Stimulated activated CD8-positive, alpha-beta memory T cell treated with anti-CD3 and anti-CD28 coated beads, Interleukin-2, amount 100 ng/mL, for 48 hours (primary cell): ENCODE measurements around the gene PPP1R1C.

Experiments used
- DNase-seq, 2 donors: peaks; one replicate each; pipeline ENCODE4 v3.0.0-alpha.2; 2020; ENCODE audit warnings: low read depth in 2 of 2

The PPP1R1C gene

GRCh38 chr2:181971032-181971431 lies 14.6 kb upstream of the PPP1R1C start:
- no peak for DNase-seq

DNA sequence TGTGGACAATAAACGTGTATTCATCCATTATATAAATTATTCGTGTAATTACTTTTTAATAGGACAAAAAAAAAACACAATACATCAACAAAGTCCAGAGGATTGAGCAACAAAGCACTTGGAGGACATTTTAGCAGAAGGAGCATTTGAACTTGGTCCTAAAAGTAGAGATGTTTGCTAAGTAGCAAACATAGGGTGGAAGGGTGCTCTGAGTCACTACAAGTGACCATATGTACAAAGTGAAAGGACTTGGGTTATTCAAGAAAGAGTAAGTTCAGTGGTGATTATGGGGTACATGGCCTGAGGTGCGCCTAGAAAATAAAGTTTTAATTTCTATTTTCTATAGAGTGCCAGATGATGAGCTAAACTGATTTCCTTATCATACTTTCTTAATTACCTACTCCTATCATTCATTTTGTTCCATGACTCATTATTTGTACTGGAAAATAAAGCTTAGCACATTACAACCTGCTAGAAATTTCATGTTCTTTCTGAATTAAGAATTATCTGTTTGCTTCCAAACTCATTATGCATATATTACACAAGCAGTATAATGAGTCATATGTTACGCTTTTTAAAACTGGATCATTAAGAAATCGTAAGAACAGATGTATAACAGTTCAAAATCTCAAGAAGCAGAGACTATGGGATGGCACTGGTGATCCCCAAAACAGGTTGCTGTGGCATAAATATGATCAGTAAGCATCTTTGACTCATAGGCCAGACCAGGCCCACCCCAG lies 13.1 kb upstream of the PPP1R1C start:
- DNase-seq, result no peak

GRCh38 chr2:181973171-181973783 lies 12.4 kb upstream of the PPP1R1C start:
- DNase-seq, result no peak

- no peak for DNase-seq
Measured at GRCh38 chr2:181977661-181978350, 7.8 kb upstream of the PPP1R1C start.

DNA sequence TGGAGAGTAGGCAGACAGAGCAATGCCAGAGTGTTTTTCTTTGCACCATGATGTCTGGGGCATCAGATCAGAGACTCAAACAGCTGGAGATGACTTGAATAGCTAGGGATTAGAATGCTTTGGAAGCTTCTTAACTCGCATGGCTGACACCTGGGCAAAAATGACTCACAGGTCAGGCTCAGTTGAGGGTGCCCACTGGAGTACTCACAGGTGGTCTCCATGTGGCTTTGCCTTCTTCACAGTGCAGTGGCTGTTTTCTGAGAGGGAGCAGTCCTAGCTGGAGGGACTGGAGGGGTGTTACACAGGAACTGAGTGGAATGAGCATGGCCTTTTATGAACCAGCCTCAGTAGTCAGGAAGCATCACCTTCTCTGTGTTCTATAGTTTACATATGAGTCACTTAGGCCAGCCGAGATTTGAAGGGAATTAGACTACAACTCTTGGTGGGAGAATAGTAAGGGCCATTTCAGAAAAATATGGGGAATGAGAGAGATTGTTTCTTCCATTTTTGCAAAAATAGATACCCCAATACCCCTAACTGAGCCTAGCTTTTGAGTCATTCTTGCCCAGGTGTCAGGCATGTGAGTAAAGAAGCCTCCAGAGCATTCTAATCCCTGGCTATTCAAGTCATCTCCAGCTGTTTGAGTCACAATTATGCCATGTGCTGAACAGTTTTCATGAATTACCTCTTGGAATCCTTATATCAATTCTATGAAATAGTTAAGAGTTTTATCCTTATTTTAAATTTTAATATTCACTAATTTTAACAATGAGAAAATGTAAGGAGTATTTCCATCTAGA lies 7.1 kb upstream of the PPP1R1C start:
- no peak for DNase-seq

- DNase-seq, result no peak
Measured at GRCh38 chr2:181984060-181984459, 1.6 kb upstream of the PPP1R1C start.

DNA sequence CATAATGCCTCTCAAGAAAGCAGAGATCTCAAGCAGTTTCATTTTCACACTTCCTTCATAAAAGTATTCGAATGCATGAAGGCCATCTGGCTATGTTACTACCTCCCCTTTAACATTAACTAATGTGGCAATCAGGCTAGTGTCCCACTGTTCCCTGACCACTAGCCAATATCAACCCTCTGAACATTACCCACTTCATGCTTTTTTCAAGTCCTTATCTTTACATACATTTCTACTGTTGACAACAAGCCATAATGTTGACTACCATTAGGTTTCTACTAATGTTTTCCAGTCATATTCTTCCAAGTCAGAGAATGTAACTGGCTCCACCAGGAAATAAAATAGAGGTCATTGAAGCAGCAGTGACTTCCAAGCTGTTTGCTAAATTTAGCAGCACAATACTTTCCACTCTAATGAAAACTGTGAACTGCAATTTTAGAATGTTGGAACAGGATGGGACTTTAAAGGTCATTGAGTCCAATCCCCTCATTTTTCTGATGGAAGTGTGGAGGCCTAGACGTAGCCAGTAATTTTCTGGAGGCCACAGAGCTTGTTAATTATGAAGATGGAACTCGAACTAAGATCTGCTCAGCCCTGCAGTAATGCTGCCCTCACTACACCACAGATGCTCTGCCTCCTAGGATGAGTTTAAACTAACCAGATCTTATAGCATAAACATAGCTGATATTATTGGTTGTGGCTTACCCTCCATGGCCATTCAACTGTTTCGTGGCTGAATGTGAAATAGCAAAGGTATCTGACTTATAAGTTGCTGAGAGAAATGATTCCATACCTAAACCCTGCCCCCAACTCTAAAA lies 630 bp upstream of the PPP1R1C start:
- no peak for DNase-seq

GRCh38 chr2:181988154-181988924 lies 2.7 kb downstream of the PPP1R1C start:
- no peak for DNase-seq

GRCh38 chr2:181989099-181989498 lies 3.4 kb downstream of the PPP1R1C start:
- DNase-seq, result no peak

DNA sequence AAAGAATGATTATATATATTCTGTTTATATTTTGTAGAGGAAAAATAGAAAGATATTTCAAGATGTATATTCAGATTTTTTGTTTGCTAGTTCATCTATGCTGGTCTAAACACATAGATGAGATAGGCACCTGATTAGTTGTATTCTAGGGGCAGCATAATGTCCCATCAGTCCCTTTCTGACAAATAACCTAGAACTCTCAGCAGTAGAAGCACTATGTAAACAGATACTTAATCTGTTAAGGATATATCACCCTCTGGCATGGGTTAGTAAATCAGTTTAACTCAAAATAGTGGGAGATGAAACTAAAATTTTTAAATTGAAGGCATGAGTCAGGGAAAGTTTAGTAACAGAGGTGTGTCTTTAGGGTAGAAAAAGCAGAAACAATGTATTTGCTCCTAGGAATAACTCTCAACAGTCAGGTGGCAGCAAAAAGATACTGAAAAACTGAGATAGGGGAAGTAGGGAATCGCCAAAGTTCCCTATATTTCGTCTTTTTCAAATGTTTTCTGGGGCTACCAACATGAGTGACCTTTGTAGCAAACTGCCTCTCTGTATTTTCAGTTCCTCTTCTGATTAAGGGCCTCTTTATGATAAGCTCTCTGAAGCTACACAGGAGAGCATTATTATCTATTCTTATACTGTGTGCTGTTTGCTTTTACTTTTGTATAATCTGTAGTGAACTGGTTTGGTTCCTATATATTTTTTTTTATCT lies 5.7 kb downstream of the PPP1R1C start:
- no peak for DNase-seq

DNA sequence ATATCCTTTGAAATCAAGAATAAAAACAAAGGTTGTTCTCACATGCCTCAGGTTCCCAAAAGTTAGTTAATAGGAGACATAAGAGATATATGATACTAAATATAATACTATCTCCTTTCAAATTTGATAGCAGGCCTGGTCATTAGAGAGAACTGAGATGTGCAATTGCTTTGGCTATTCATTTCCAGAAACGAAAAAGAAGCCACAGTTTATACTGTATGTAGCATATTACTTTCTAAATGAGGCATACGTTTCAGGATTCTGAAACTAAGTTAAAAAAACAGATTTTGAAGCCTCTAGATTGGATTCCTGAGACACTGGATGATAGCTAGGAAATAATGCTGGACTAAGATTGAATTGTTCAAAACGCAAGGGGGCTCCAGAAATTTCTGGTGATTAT lies 7.1 kb downstream of the PPP1R1C start:
- no peak for DNase-seq

DNA sequence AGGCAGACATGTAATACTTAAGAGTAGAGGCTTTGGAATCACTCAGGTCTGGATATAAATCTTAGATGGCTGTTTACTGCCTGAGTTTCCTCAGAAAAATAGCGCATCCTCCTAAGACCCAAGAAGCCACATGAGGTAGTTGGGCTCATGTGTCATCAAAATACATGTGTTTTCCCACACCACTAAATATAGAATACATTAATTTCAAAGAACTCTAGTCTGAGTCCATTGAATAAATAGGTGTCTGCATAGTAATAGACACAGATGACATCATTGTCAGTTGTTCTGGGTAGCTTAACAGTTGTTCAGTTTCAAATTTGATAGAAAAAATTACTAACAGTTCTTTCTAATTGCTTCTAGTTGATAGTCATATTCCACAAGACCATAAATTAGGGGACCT lies 9.6 kb downstream of the PPP1R1C start:
- no peak for DNase-seq

DNA sequence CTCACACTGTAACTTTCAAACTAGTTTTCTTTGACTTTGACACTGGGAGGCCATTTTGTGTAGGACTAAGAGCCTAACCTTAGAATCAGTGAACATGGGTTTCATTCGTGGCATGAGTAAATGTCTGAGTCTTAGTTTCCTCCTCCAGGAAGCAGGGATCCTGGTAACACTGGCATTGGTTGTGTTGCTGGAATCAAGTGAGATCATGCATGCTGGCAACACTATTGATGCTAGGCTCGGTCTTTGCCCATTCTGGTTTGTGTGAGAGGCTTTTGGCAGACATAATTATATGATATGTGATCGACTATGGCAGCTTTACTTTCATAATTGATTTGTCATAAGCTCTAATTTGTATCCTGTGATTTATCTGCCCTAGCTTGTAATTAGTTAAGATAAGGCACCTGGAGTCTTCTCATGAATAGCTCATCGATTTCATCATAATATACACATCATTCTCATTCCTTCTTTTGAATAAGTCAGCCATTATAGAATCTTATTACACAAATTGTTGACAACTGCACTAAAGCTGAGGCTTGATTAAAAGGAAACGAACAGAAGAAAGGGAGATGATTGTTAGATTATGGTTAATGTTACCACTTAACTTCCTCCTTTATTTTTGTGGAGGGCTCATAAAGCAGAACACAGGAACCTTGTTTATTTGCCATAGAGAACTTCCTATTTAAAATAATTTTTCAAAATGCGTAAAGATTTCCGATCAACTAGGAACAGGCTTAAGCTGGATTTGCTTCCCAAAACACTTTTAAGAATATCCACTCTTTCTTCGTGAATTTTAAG lies 12.6 kb downstream of the PPP1R1C start:
- DNase-seq, result no peak

DNA sequence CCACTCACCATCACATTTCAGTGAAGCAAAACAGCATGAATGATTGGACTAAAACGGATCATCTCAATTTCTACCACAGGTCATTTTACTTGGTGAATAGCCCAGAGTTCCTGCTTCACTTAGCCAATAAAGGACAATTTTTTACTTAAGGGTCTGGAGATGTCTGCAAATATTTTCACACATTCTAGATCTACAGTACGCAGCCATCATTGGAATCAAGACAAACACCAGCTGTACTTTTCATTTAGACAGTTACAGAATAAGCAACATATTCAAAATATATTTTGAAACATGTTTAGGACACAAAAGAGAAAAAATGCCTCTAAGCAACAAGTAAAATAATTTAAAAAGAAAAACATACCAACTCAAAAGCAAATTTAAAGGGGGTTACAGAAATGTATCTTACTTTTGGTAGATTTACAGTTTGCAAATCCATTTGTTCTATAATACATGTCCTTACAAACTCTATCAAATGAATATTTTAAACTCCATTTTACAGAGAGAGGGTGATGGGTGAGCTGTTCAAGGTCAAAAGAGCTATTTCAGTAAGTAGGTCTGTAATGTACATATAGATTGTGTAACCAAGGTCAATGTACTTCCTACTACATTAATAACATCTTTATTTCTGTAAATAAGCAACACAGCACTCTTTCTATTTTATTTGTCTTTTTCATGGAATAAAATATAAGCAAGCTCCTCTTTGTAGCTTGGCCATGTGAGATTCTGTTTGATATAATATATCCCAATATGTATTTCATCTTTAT lies 13.4 kb downstream of the PPP1R1C start:
- no peak for DNase-seq

DNA sequence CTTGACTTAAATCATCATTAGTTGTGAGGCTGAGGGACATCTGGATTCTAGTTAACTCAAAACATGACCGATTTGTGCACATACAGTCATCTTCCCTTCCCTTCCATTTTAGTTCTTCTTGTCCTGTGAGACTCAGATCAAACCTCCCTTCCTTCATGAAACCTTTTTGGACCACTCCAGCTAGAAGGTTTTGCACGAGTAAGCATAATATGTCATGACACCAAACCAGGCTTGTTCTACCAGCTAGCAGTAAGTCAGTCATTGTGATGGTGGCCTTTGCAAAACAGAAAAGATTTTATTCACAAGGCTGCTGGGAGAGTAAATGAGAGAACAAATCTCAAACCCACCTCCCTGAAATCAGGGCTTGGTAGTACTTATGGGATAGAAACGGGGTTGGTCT lies 14.3 kb downstream of the PPP1R1C start:
- no peak for DNase-seq

DNA sequence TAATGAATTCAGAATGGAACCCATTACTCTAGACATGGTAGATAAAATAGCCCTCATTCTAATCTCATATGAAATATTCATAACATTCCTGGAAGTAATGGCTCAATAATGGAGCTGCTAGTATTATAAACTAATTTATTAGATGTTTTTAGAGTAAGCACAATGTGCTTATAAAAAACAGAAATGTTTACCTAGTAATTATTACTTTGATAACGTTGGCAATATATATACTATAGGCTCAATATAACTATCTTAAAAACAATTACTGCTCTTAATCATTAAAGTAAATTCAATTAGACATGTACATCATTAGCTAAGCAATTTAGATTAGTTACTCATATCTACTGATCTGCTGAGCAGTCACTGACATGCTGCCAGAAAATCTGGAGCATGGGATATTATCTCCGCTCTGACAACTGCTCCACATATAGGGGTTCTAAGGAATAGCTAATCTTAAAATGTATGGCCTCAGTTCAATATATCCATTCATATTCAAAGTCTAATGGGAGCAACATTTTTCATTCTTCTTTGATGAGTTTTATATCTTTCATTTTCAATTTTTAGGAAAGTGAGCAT lies 19.4 kb downstream of the PPP1R1C start:
- no peak for DNase-seq

DNA sequence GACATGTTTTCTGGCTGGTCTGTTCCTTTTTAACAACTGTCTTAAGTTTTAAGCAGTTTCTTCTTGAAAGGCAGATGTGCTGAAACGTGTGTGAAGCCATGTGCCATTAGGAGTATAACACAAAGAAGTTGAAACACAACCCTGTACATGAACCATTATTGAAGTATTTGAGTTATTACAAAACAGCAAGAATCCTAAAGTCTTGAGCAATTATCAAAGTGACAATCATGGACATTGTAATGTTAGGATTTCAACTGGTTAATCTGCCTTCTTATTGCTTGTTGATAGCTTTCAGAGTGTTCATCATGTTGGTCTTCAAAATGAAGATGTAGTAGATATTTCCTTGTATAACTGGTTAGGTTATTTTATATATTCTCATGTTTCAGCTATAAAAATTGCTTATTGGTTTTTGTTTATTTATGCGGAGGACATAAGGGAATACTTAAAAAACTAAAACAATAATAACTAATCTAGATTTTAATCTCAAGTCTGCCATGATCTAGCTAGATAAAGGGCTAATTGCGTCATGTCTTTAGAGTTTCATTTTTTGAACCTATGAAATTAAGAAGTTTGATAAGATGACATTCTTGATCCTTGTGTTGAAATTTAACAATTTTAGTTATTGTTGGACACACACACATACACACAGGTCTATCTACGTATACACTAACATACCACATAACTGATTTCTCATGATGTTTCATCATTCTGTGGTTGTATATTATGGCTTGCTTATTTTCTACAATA lies 21.1 kb downstream of the PPP1R1C start:
- no peak for DNase-seq
